K562 (cell line): ENCODE measurements around the gene KRTAP1-1. TPM values are rescaled to one million over a fixed set of nuclear protein-coding genes. Genes with fewer than 3 reads are reported as not detected.

Experiments
- CXXC5 ChIP-seq: fragments of 250-450 bp; sonication (Bioruptor Pico); IDR thresholded peaks from 2 replicates; pipeline ENCODE4 v1.8.0; 2022; ENCODE audit warnings: inconsistent platforms, mild to moderate bottlenecking, moderate library complexity
- EGR1 ChIP-seq: fragments of 450-650 bp; conservative IDR thresholded peaks from 2 replicates; pipeline ENCODE4 v1.6.1; 2017; ENCODE audit warnings: mild to moderate bottlenecking
- FOSL1 ChIP-seq: fragments of 200-800 bp; sonication (Bioruptor generic); conservative IDR thresholded peaks from 2 replicates; pipeline ENCODE4 v1.6.1; 2016; ENCODE audit warnings: missing genetic modification characterization, missing compliant biosample characterization
- JUN ChIP-seq, 2 experiments: sonication (generic) in 1 of 2; formaldehyde crosslinking in 1 of 2; IDR thresholded peaks; 2 replicates each; pipeline versions ENCODE4 v1.6.1 to v1.8.0; 2012 to 2022; ENCODE audit warnings: borderline replicate concordance in 2 of 2, mild to moderate bottlenecking in 2 of 2, improper control_type of control experiment in 1 of 2, low read depth in 1 of 2, low read length in 1 of 2, missing genetic modification reagents in 1 of 2
- NRF1 ChIP-seq, 2 experiments: fragments of 450-650 bp; IDR thresholded peaks in 1 of 2; conservative IDR thresholded peaks in 1 of 2; 2 replicates each; pipeline ENCODE4 v1.6.1; 2014; ENCODE audit warnings: mild to moderate bottlenecking in 2 of 2
- RBM34 ChIP-seq: fragments of 200-400 bp; formaldehyde crosslinking; IDR thresholded peaks from 2 replicates; pipeline ENCODE4 v1.6.1; 2018; ENCODE audit warnings: low read length, borderline replicate concordance; ENCODE audit not compliant: insufficient read depth
- TAL1 ChIP-seq: fragments of 450-650 bp; IDR thresholded peaks from 2 replicates; pipeline ENCODE4 v1.6.1; 2016; ENCODE audit warnings: mild to moderate bottlenecking
- TCF7L2 ChIP-seq: fragments of 150-350 bp; IDR thresholded peaks from 2 replicates; pipeline ENCODE4 v1.6.1; 2016; ENCODE audit warnings: low read depth, mild to moderate bottlenecking, low read length, moderate library complexity
- ZNF174 ChIP-seq: fragments of 250-450 bp; sonication (Bioruptor Pico); IDR thresholded peaks from 2 replicates; pipeline ENCODE4 v1.4.0; 2020; ENCODE audit warnings: mild to moderate bottlenecking
- ZNF239 ChIP-seq: fragments of 250-450 bp; sonication (Bioruptor Pico); IDR thresholded peaks from 2 replicates; pipeline ENCODE4 v1.4.0; 2020; ENCODE audit warnings: mild to moderate bottlenecking
- ZSCAN32 ChIP-seq: fragments of 450-650 bp; formaldehyde crosslinking; IDR thresholded peaks from 2 replicates; pipeline ENCODE4 v1.4.0; 2020; ENCODE audit warnings: mild to moderate bottlenecking, moderate library complexity
- polyA plus RNA-seq, 8 experiments: library from polyadenylated mRNA; depleted of rRNA in 4 of 8; stranded (reverse) in 5 of 8; unstranded in 3 of 8; fragments of >200 nt; fragmentation: Nextera tagmentation in 2 of 8; fragmentation: Illumina TruSeq in 1 of 8; extraction: Ambion mirVana in 2 of 8; extraction: Trizol in 1 of 8; gene quantifications; 2 replicates each; pipeline versions ENCODE4 v1.2.1 to v1.2.3, GENCODE V29; 2011 to 2014; ENCODE audit warnings: inconsistent platforms in 1 of 8, missing spikeins in 1 of 8
- total RNA-seq, 7 experiments: library from RNA; depleted of rRNA in 6 of 7; stranded (reverse); fragments of >200 nt in 6 of 7; fragmentation: Illumina TruSeq in 2 of 7; extraction: Trizol in 2 of 7; gene quantifications; 2 replicates each; pipeline versions ENCODE4 v1.2.1 to v1.2.3, GENCODE V29; 2011 to 2021; ENCODE audit warnings: low replicate concordance in 1 of 7
- TF ChIP-seq, protein P1 (sequence below), 3 experiments: IDR thresholded peaks in 2 of 3; conservative IDR thresholded peaks in 1 of 3; 2 replicates each; pipeline ENCODE4 v1.5.1; 2011 to 2012; ENCODE audit warnings: low read length in 3 of 3, mild to moderate bottlenecking in 3 of 3, control low read depth in 2 of 3, improper control_type of control experiment in 1 of 3, inconsistent platforms in 1 of 3, low read depth in 1 of 3, mixed read lengths in 1 of 3, moderate library complexity in 1 of 3; ENCODE audit not compliant: insufficient read depth in 2 of 3
- TF ChIP-seq, protein P2 (sequence below): fragments of 200-800 bp; sonication (Bioruptor generic); IDR thresholded peaks from 2 replicates; pipeline ENCODE4 v1.6.1; 2016; ENCODE audit warnings: missing genetic modification characterization, missing compliant biosample characterization
- TF ChIP-seq, protein P3 (sequence below), 2 experiments: fragments of 450-650 bp; IDR thresholded peaks; 2 replicates each; pipeline ENCODE4 v1.6.1; 2016
- TF ChIP-seq, protein P4 (sequence below): fragments of 200-800 bp; sonication (Bioruptor generic); IDR thresholded peaks from 2 replicates; pipeline ENCODE4 v1.6.1; 2017; ENCODE audit warnings: missing genetic modification characterization, missing compliant biosample characterization

The KRTAP1-1 gene
- total and polyA plus RNA-seq, 9 of the 15 experiments (the other 6 are each of a cell fraction or from before 2014, with no cell fraction given) = not detected

DNA sequence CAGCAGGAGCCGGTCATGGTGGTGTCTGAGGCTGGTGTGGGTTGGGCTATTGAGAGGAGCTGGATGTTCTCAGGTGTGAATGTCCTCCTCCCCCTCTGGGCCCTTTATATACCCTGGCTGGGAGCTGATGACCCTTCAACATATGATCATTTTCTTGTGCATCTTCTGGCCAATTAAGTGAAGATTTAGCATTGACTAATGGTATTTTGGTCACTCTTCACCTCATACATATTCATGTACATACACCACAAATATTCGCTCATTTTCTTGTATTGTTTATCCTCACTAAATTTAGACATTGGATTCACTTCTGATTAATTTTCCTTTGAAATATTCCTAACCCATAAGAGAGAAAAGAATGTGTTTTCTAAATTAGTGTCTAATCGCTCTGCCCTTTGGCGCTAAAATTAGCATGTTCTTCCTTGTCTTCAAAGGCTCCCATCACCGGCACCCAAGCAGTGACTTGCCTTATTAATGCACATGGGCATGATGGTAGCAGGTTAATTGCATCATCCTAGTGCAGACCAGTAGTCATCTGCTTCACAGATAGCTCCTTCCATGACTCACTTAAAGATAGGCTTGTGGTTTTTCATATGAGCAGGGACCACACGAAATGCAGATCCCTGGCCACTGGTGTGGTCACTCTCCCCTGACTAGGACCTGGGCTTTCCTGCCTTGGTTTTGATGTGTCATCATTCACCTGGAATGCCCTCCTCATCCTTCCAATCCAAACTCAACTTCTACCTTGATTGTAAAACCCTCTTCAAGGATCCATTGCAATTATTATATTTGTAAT, 24.8 kb upstream of the KRTAP1-1 start, which contains the start of gene KRTAP2-4 (continued):
- TF ChIP-seq, protein P1, sequence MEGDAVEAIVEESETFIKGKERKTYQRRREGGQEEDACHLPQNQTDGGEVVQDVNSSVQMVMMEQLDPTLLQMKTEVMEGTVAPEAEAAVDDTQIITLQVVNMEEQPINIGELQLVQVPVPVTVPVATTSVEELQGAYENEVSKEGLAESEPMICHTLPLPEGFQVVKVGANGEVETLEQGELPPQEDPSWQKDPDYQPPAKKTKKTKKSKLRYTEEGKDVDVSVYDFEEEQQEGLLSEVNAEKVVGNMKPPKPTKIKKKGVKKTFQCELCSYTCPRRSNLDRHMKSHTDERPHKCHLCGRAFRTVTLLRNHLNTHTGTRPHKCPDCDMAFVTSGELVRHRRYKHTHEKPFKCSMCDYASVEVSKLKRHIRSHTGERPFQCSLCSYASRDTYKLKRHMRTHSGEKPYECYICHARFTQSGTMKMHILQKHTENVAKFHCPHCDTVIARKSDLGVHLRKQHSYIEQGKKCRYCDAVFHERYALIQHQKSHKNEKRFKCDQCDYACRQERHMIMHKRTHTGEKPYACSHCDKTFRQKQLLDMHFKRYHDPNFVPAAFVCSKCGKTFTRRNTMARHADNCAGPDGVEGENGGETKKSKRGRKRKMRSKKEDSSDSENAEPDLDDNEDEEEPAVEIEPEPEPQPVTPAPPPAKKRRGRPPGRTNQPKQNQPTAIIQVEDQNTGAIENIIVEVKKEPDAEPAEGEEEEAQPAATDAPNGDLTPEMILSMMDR (IDR thresholded peaks at IDR 0.05 in 2 of 3, conservative IDR thresholded peaks at IDR 0.05 in 1 of 3; ENCODE audit: insufficient read depth in 2 of 3, low read depth in 1 of 3, low read length in 3 of 3) = no peak
- TF ChIP-seq EGR1 (no peak), ZNF239 (CRISPR knock-in tag) (peak; percentile 46; the same call in 1 of the 2 replicates), TCF7L2 (no peak), CXXC5 (CRISPR knock-in tag) (peak; percentile 27; the same call in 1 of the 2 replicates), ZNF174 (no peak), JUN (IDR thresholded peaks at IDR 0.05; ENCODE audit: borderline replicate concordance, low read depth, low read length) (peak; percentile 91), JUN (CRISPR knock-in tag; IDR thresholded peaks at IDR 0.05; ENCODE audit: borderline replicate concordance) (no peak), NRF1 (conservative IDR thresholded peaks at IDR 0.05 in 1 of 2, IDR thresholded peaks at IDR 0.05 in 1 of 2) (peak; percentile 51 to 62), RBM34 (no peak), ZSCAN32 (CRISPR knock-in tag) (peak; percentile 93), TAL1 (peak; percentile 45; the same call in 1 of the 2 replicates), FOSL1 (peak; percentile 99)
- TF ChIP-seq, protein P2, sequence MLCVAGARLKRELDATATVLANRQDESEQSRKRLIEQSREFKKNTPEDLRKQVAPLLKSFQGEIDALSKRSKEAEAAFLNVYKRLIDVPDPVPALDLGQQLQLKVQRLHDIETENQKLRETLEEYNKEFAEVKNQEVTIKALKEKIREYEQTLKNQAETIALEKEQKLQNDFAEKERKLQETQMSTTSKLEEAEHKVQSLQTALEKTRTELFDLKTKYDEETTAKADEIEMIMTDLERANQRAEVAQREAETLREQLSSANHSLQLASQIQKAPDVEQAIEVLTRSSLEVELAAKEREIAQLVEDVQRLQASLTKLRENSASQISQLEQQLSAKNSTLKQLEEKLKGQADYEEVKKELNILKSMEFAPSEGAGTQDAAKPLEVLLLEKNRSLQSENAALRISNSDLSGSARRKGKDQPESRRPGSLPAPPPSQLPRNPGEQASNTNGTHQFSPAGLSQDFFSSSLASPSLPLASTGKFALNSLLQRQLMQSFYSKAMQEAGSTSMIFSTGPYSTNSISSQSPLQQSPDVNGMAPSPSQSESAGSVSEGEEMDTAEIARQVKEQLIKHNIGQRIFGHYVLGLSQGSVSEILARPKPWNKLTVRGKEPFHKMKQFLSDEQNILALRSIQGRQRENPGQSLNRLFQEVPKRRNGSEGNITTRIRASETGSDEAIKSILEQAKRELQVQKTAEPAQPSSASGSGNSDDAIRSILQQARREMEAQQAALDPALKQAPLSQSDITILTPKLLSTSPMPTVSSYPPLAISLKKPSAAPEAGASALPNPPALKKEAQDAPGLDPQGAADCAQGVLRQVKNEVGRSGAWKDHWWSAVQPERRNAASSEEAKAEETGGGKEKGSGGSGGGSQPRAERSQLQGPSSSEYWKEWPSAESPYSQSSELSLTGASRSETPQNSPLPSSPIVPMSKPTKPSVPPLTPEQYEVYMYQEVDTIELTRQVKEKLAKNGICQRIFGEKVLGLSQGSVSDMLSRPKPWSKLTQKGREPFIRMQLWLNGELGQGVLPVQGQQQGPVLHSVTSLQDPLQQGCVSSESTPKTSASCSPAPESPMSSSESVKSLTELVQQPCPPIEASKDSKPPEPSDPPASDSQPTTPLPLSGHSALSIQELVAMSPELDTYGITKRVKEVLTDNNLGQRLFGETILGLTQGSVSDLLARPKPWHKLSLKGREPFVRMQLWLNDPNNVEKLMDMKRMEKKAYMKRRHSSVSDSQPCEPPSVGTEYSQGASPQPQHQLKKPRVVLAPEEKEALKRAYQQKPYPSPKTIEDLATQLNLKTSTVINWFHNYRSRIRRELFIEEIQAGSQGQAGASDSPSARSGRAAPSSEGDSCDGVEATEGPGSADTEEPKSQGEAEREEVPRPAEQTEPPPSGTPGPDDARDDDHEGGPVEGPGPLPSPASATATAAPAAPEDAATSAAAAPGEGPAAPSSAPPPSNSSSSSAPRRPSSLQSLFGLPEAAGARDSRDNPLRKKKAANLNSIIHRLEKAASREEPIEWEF (CRISPR knock-in tag) = no peak
- TF ChIP-seq, protein P3, sequence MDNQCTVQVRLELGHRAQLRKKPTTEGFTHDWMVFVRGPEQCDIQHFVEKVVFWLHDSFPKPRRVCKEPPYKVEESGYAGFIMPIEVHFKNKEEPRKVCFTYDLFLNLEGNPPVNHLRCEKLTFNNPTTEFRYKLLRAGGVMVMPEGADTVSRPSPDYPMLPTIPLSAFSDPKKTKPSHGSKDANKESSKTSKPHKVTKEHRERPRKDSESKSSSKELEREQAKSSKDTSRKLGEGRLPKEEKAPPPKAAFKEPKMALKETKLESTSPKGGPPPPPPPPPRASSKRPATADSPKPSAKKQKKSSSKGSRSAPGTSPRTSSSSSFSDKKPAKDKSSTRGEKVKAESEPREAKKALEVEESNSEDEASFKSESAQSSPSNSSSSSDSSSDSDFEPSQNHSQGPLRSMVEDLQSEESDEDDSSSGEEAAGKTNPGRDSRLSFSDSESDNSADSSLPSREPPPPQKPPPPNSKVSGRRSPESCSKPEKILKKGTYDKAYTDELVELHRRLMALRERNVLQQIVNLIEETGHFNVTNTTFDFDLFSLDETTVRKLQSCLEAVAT (IDR thresholded peaks at IDR 0.05) = peak in 1 of 2 experiments; percentile 67; a peak in 1 of 4 replicates
- TF ChIP-seq, protein P4, sequence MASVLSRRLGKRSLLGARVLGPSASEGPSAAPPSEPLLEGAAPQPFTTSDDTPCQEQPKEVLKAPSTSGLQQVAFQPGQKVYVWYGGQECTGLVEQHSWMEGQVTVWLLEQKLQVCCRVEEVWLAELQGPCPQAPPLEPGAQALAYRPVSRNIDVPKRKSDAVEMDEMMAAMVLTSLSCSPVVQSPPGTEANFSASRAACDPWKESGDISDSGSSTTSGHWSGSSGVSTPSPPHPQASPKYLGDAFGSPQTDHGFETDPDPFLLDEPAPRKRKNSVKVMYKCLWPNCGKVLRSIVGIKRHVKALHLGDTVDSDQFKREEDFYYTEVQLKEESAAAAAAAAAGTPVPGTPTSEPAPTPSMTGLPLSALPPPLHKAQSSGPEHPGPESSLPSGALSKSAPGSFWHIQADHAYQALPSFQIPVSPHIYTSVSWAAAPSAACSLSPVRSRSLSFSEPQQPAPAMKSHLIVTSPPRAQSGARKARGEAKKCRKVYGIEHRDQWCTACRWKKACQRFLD (CRISPR knock-in tag) = peak; percentile 3; the same call in 1 of the 2 replicates
